Hepatocyte (in vitro differentiated cells): ENCODE results near the gene GULP1. TPM values are rescaled to one million over a fixed set of nuclear protein-coding genes. Genes with fewer than 3 reads are reported as not detected.

ENCODE experiments used
- DNase-seq: peaks from one replicate; pipeline ENCODE4 v3.0.0-alpha.2; 2016; ENCODE audit warnings: low spot score
- H2AFZ ChIP-seq: fragments of 200-600 bp; sonication (generic); 2 replicates; pipeline ENCODE4 v1.6.0; 2016; ENCODE audit warnings: antibody characterized with exemption, mild to moderate bottlenecking
- H3K27ac ChIP-seq: fragments of 200-600 bp; sonication (generic); 2 replicates; pipeline ENCODE4 v1.5.1; 2016; ENCODE audit warnings: mild to moderate bottlenecking
- H3K27me3 ChIP-seq: fragments of 200-600 bp; sonication (generic); 2 replicates; pipeline ENCODE4 v1.6.1; 2016
- H3K36me3 ChIP-seq: fragments of 200-600 bp; sonication (generic); replicated peaks from 2 replicates; pipeline ENCODE4 v1.5.1; 2016; ENCODE audit warnings: low read depth; ENCODE audit not compliant: insufficient read depth
- H3K4me1 ChIP-seq: fragments of 200-600 bp; sonication (generic); 2 replicates; pipeline ENCODE4 v1.5.1; 2016; ENCODE audit warnings: mild to moderate bottlenecking, moderate library complexity; ENCODE audit not compliant: insufficient read depth
- H3K4me2 ChIP-seq: fragments of 200-600 bp; sonication (generic); 2 replicates; pipeline ENCODE4 v1.6.0; 2016
- H3K4me3 ChIP-seq: fragments of 200-600 bp; sonication (generic); 2 replicates; pipeline ENCODE4 v1.5.1; 2016; ENCODE audit warnings: mild to moderate bottlenecking
- H3K79me2 ChIP-seq: fragments of 200-600 bp; sonication (generic); 2 replicates; pipeline ENCODE4 v1.6.0; 2017; ENCODE audit warnings: mild to moderate bottlenecking
- H3K9me2 ChIP-seq: fragments of 200-600 bp; sonication (generic); replicated peaks from 2 replicates; pipeline ENCODE4 v1.6.0; 2017; ENCODE audit warnings: mild to moderate bottlenecking; ENCODE audit not compliant: insufficient read depth
- H3K9me3 ChIP-seq: fragments of 200-600 bp; sonication (generic); 2 replicates; pipeline ENCODE4 v1.5.1; 2016; ENCODE audit warnings: low read depth, mild to moderate bottlenecking
- H4K20me1 ChIP-seq: fragments of 200-600 bp; sonication (generic); 2 replicates; pipeline ENCODE4 v1.6.0; 2016; ENCODE audit warnings: mild to moderate bottlenecking; ENCODE audit not compliant: insufficient read depth, poor library complexity, severe bottlenecking
- CTCF ChIP-seq: fragments of 200-600 bp; sonication (generic); IDR thresholded peaks from 2 replicates; pipeline ENCODE4 v1.5.1; 2016; ENCODE audit warnings: antibody characterized with exemption, mild to moderate bottlenecking; ENCODE audit not compliant: poor library complexity
- EZH2 ChIP-seq: fragments of 200-600 bp; sonication (generic); IDR thresholded peaks from 2 replicates; pipeline ENCODE4 v1.6.1; 2016; ENCODE audit warnings: antibody characterized with exemption, mild to moderate bottlenecking, borderline replicate concordance
- EZH2phosphoT487 ChIP-seq: fragments of 200-600 bp; sonication (generic); IDR thresholded peaks from one replicate; pipeline ENCODE4 v1.6.1; 2018; ENCODE audit warnings: antibody characterized with exemption, mild to moderate bottlenecking, low read depth, moderate library complexity; ENCODE audit not compliant: unreplicated experiment, severe bottlenecking
- WGBS: methylation state at CpG from one replicate; pipeline ENCODE4 v1.1.6; 2016; ENCODE audit warnings: low lambda C conversion rate; ENCODE audit errors: missing lambda C conversion rate; 5-methylcytosine and 5-hydroxymethylcytosine counted together
- polyA plus RNA-seq: library from polyadenylated mRNA; unstranded; fragments of >200 nt; fragmentation: Nextera tagmentation; extraction: Ambion mirVana; gene quantifications from 2 replicates; pipeline ENCODE4 v1.2.1, GENCODE V29; 2016
- total RNA-seq: library from RNA; depleted of rRNA; stranded (reverse); fragments of >200 nt; gene quantifications from 2 replicates; pipeline ENCODE4 v1.2.3, GENCODE V29; 2014

Gene GULP1
- total and polyA plus RNA-seq, 2 experiments from 2014 or later: 55.6 to 135 TPM

GRCh38 chr2:188444106-188444835 is 152.6 kb downstream of the GULP1 start:
- no peak for TF ChIP-seq EZH2
- TF ChIP-seq EZH2phosphoT487: no peak
- no peak for TF ChIP-seq CTCF
- H3K36me3 ChIP-seq: no peaks in the 10 kb centered on the region
- no peak overlapping the region for H3K27ac ChIP-seq
- no peaks in the 10 kb centered on the region for H3K9me3 ChIP-seq
- 98% methylated on average over 3 of the region's 3 CpGs for WGBS
- no peaks in the 10 kb centered on the region for H4K20me1 ChIP-seq
- H3K4me2 ChIP-seq: no peak overlapping the region
- no peaks in the 10 kb centered on the region for H3K27me3 ChIP-seq
- H3K4me3 ChIP-seq: no peak overlapping the region
- H2AFZ ChIP-seq: no peak overlapping the region
- H3K4me1 ChIP-seq: no peaks in the 10 kb centered on the region
- H3K9me2 ChIP-seq: no peaks in the 10 kb centered on the region
- no peak for DNase-seq
- peaks cover 3% of the 10 kb centered on the region for H3K79me2 ChIP-seq

- H3K9me2 ChIP-seq: no peaks in the 10 kb centered on the region
- no peaks in the 10 kb centered on the region for H3K27me3 ChIP-seq
- H3K36me3 ChIP-seq: no peaks in the 10 kb centered on the region
- H3K27ac ChIP-seq: no peak overlapping the region
- H3K4me1 ChIP-seq: no peaks in the 10 kb centered on the region
- H4K20me1 ChIP-seq: no peaks in the 10 kb centered on the region
- no peak for DNase-seq
- no peak overlapping the region for H3K4me2 ChIP-seq
- no peak overlapping the region for H2AFZ ChIP-seq
- no peak overlapping the region for H3K4me3 ChIP-seq
- no peaks in the 10 kb centered on the region for H3K79me2 ChIP-seq
- 90% methylated on average over 1 of the region's 1 CpG for WGBS
- TF ChIP-seq EZH2phosphoT487 (no peak), EZH2 (no peak), CTCF (no peak)
- H3K9me3 ChIP-seq: no peaks in the 10 kb centered on the region
Observed at GRCh38 chr2:188449561-188449960, 157.9 kb downstream of the GULP1 start.

- Histone ChIP-seq H4K20me1 (no peaks in the 10 kb centered on the region), H3K27ac (no peak overlapping the region), H3K79me2 (no peaks in the 10 kb centered on the region), H3K4me2 (no peak overlapping the region), H3K4me1 (no peaks in the 10 kb centered on the region), H3K9me3 (no peaks in the 10 kb centered on the region), H3K4me3 (no peak overlapping the region), H3K27me3 (no peaks in the 10 kb centered on the region), H3K9me2 (no peaks in the 10 kb centered on the region), H2AFZ (no peak overlapping the region), H3K36me3 (no peaks in the 10 kb centered on the region)
- no peak for DNase-seq
- TF ChIP-seq CTCF: no peak
- no peak for TF ChIP-seq EZH2phosphoT487
- TF ChIP-seq EZH2: no peak
Observed at GRCh38 chr2:188449971-188450370, 158.3 kb downstream of the GULP1 start.
